NCI-H69 (cell line): ENCODE data around the gene ZSWIM4.

Experiments used
- DNase-seq: peaks from one replicate; lab custom pipeline; 2025; lab: John Stamatoyannopoulos, UW

Gene ZSWIM4

GRCh38 chr19:13835791-13836723 is 40.8 kb downstream of the ZSWIM4 start:
- DNase-seq: peak; percentile 52

GRCh38 chr19:13838435-13839129 is 43.3 kb downstream of the ZSWIM4 start:
- no peak for DNase-seq

GRCh38 chr19:13839130-13839937 is 44.1 kb downstream of the ZSWIM4 start:
- peak; percentile 92 for DNase-seq

GRCh38 chr19:13839938-13840304 is 44.7 kb downstream of the ZSWIM4 start:
- DNase-seq: peak; percentile 66

- peak; percentile 85 for DNase-seq
Measured at GRCh38 chr19:13840305-13841085, 45.3 kb downstream of the ZSWIM4 start.

- peak; percentile 58 for DNase-seq
Measured at GRCh38 chr19:13841086-13841961, 46.1 kb downstream of the ZSWIM4 start.

GRCh38 chr19:13841962-13842290 is 46.7 kb downstream of the ZSWIM4 start:
- DNase-seq: no peak

GRCh38 chr19:13842291-13843103 is 47.3 kb downstream of the ZSWIM4 start:
- peak; percentile 77 for DNase-seq

GRCh38 chr19:13843104-13843921 is 48.1 kb downstream of the ZSWIM4 start:
- DNase-seq: peak; percentile 96

GRCh38 chr19:13844130-13844631 is 48.9 kb downstream of the ZSWIM4 start:
- peak; percentile 43 for DNase-seq

GRCh38 chr19:13846557-13847406 is 51.5 kb downstream of the ZSWIM4 start:
- DNase-seq: peak; percentile 98

GRCh38 chr19:13847407-13848339 is 52.4 kb downstream of the ZSWIM4 start:
- peak; percentile 98 for DNase-seq

- DNase-seq: no peak
Measured at GRCh38 chr19:13848340-13848677, 53.1 kb downstream of the ZSWIM4 start.

- peak; percentile 41 for DNase-seq
Measured at GRCh38 chr19:13848798-13849676, 53.8 kb downstream of the ZSWIM4 start.
